PC-9 (cell line): Measurements from ENCODE around the gene VAMP5. TPM values are rescaled to one million over a fixed set of nuclear protein-coding genes. Genes with fewer than 3 reads are reported as not detected.

Source experiments
- BruUV-seq: library from RNA; stranded (reverse); fragments of 400-500 nt; replicated peaks from 2 replicates; lab custom pipeline; 2021; lab: Mats Ljungman, UMichigan
- CTCF ChIA-PET: fragments of 300-600 bp; sonication (Branson Sonifier 250); formaldehyde crosslinking; loops from one replicate; lab custom pipeline; 2022; ENCODE audit warnings: antibody characterized with exemption; lab: Charles Lee
- POLR2A ChIA-PET: fragments of 300-600 bp; sonication (Branson Sonifier 250); formaldehyde crosslinking; loops from one replicate; lab custom pipeline; 2022; ENCODE audit warnings: antibody characterized with exemption; ENCODE audit not compliant: unreplicated experiment; lab: Charles Lee
- DNase-seq, 2 experiments: peaks; one replicate each; pipeline versions ENCODE4 v3.0.0 to v3.0.0-alpha.2; 2015 to 2022; ENCODE audit warnings: mixed read lengths in 1 of 2
- H2AFZ ChIP-seq: fragments of 200-600 bp; sonication (generic); 2 replicates; pipeline ENCODE4 v1.8.1; 2017; ENCODE audit warnings: antibody characterized with exemption
- H3F3A ChIP-seq: fragments of 200-600 bp; sonication (generic); 2 replicates; pipeline ENCODE4 v1.8.1; 2017; ENCODE audit warnings: antibody characterized with exemption, mild to moderate bottlenecking, low read depth; ENCODE audit not compliant: insufficient read depth
- H3K27ac ChIP-seq: fragments of 200-600 bp; sonication (generic); 2 replicates; pipeline ENCODE4 v1.6.1; 2016; ENCODE audit warnings: mixed run types
- H3K27me3 ChIP-seq: fragments of 200-600 bp; sonication (generic); 2 replicates; pipeline ENCODE4 v1.6.1; 2016; ENCODE audit warnings: low read depth, mixed run types; ENCODE audit not compliant: insufficient read depth
- H3K36me3 ChIP-seq: fragments of 200-600 bp; sonication (generic); 2 replicates; pipeline ENCODE4 v1.6.1; 2016; ENCODE audit warnings: low read depth, mixed run types
- H3K4me1 ChIP-seq: fragments of 200-600 bp; sonication (generic); replicated peaks from 2 replicates; pipeline ENCODE4 v1.6.1; 2016; ENCODE audit warnings: mixed run types; ENCODE audit not compliant: insufficient read depth
- H3K4me2 ChIP-seq: fragments of 200-600 bp; sonication (generic); 2 replicates; pipeline ENCODE4 v1.6.1; 2017; ENCODE audit warnings: mixed run types
- H3K4me3 ChIP-seq: fragments of 200-600 bp; sonication (generic); 2 replicates; pipeline ENCODE4 v1.6.1; 2016; ENCODE audit warnings: mixed run types
- H3K79me2 ChIP-seq: fragments of 200-600 bp; sonication (generic); 2 replicates; pipeline ENCODE4 v1.6.1; 2017; ENCODE audit warnings: low read depth, mixed run types
- H3K9me2 ChIP-seq: fragments of 200-600 bp; sonication (generic); 2 replicates; pipeline ENCODE4 v1.8.1; 2017; ENCODE audit warnings: mild to moderate bottlenecking; ENCODE audit not compliant: insufficient read depth
- H3K9me3 ChIP-seq: fragments of 200-600 bp; sonication (generic); 2 replicates; pipeline ENCODE4 v1.8.1; 2016; ENCODE audit warnings: low read depth; ENCODE audit not compliant: insufficient read depth
- H4K20me1 ChIP-seq: fragments of 200-600 bp; sonication (generic); 2 replicates; pipeline ENCODE4 v1.8.1; 2017; ENCODE audit not compliant: insufficient read depth
- EZH2 ChIP-seq: fragments of 200-600 bp; sonication (generic); IDR thresholded peaks from 2 replicates; pipeline ENCODE4 v1.8.0; 2017; ENCODE audit warnings: antibody characterized with exemption, low read depth
- intact Hi-C: fragments of 100-400 bp; cut with micrococcal nuclease; formaldehyde crosslinking; loops from one replicate; pipeline ENCODE4 v1.10.0; 2022; ENCODE audit not compliant: unreplicated experiment
- total RNA-seq: library from RNA; stranded (reverse); gene quantifications from 2 replicates; pipeline ENCODE4 v1.2.3, GENCODE V29; 2021
- TF ChIP-seq, protein P1 (sequence below): fragments of 200-600 bp; sonication (generic); conservative IDR thresholded peaks from 2 replicates; pipeline ENCODE4 v1.6.1; 2017; ENCODE audit warnings: mixed run types, antibody characterized with exemption, mild to moderate bottlenecking, moderate library complexity

Gene VAMP5
- total RNA-seq, 1 experiment from 2014 or later, result 7.2 TPM

DNA sequence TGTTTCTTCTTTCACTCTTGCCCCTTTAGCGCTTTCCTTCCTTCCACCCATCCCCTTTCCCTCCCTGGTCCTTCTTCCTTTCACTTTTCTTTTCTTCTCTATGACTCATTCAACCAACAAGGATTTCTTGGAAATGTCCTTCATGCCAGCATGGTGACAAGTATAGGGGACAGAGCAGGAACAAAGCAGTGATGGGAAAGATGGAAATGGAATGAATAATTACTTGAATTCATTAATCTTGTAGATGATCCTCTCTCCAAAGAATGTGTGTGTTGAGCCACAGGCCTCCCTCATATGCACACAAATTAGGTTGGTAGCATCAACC lies 1.5 kb downstream of the VAMP5 start:
- H3K27ac ChIP-seq, result peak overlapping the region; percentile 60
- peak overlapping the region; percentile 45; the same call in 1 of the 2 replicates for H3K4me2 ChIP-seq
- H4K20me1 ChIP-seq, result no peaks in the 10 kb centered on the region
- no peaks in the 10 kb centered on the region for H3K9me3 ChIP-seq
- DNase-seq, result no peak
- H3F3A ChIP-seq, result peaks cover 23% of the 10 kb centered on the region
- TF ChIP-seq, protein P1, sequence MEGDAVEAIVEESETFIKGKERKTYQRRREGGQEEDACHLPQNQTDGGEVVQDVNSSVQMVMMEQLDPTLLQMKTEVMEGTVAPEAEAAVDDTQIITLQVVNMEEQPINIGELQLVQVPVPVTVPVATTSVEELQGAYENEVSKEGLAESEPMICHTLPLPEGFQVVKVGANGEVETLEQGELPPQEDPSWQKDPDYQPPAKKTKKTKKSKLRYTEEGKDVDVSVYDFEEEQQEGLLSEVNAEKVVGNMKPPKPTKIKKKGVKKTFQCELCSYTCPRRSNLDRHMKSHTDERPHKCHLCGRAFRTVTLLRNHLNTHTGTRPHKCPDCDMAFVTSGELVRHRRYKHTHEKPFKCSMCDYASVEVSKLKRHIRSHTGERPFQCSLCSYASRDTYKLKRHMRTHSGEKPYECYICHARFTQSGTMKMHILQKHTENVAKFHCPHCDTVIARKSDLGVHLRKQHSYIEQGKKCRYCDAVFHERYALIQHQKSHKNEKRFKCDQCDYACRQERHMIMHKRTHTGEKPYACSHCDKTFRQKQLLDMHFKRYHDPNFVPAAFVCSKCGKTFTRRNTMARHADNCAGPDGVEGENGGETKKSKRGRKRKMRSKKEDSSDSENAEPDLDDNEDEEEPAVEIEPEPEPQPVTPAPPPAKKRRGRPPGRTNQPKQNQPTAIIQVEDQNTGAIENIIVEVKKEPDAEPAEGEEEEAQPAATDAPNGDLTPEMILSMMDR, result no peak
- no peak for TF ChIP-seq EZH2
- CTCF ChIA-PET, result no interaction called here
- no peaks in the 10 kb centered on the region for H3K27me3 ChIP-seq
- POLR2A ChIA-PET, result interaction anchor here (0.6 kb wide), 2 partner anchors 29 to 236 kb away, joined by 3 to 4 read pairs; no protein-coding TSS in a partner anchor
- no TSS peak for BruUV-seq
- H3K36me3 ChIP-seq, result 0 out of 2 replicates have a peak, but pooled peaks cover 7% of the 10 kb centered on the region
- H3K4me1 ChIP-seq, result peaks cover 25% of the 10 kb centered on the region
- no peak overlapping the region for H3K4me3 ChIP-seq
- no peaks in the 10 kb centered on the region for H3K79me2 ChIP-seq
- intact Hi-C loops, result no loop called here
- H3K9me2 ChIP-seq, result no peaks in the 10 kb centered on the region
- no peak overlapping the region for H2AFZ ChIP-seq

DNA sequence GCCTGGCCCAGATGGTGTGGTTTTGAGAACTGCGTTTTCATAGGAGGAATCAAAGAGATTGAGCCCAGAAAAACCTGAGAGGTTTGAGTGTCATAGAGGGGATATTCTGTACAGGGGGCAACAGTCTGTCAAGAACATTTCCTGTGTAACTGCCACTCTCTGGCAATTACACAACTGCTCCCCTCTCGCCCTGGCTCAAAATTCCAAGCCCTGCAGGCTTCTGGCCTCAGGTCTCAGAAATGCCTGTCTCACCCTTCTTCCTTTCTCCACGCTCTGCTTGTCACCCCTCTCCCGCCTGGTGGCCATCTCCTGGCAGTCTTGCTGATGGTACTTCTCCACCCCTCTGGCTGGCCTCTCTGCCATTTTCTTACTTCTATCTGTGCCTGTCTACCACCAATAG lies 4.0 kb downstream of the VAMP5 start:
- Histone ChIP-seq H4K20me1 (no peaks in the 10 kb centered on the region), H3K36me3 (0 out of 2 replicates have a peak, but pooled peaks cover 3% of the 10 kb centered on the region), H3K27ac (no peak overlapping the region), H3K4me1 (peaks cover 30% of the 10 kb centered on the region), H3K4me3 (no peak overlapping the region), H2AFZ (no peak overlapping the region), H3F3A (peaks cover 23% of the 10 kb centered on the region), H3K4me2 (no peak overlapping the region), H3K9me3 (no peaks in the 10 kb centered on the region), H3K27me3 (no peaks in the 10 kb centered on the region), H3K79me2 (no peaks in the 10 kb centered on the region), H3K9me2 (no peaks in the 10 kb centered on the region)
- ChIA-PET CTCF (no interaction called here), POLR2A (interaction anchor here (0.7 kb wide), 1 partner anchor 10 kb away, joined by 4 read pairs; no protein-coding TSS in a partner anchor)
- intact Hi-C loops, result no loop called here
- DNase-seq, result no peak
- no TSS peak for BruUV-seq
- TF ChIP-seq, protein P1, result no peak
- no peak for TF ChIP-seq EZH2

DNA sequence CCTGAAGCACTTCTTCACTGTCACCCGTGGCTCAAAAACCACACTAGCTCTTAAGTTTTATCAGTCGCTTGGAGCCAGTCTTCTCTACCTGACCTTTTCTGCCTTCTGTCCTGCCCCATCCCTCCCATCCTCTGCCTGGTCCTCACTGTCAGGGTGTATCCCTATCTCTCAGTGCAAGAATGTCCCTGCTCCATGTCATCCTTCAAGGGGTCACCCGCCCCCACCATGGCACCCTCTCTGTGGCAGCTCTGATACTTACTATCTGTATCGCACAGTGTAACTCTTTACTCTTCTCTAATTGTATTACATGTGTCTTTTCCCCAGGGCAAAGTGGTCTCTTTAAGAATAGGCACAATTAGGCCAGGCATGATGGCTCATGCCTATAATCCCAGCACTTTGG lies 4.4 kb downstream of the VAMP5 start:
- intact Hi-C loops, result no loop called here

More for the DNA sequence above, 4.4 kb downstream of the VAMP5 start:
- ChIA-PET POLR2A (interaction anchor here (0.7 kb wide), 1 partner anchor 11 kb away, joined by 4 read pairs; no protein-coding TSS in a partner anchor), CTCF (no interaction called here)
- no peaks in the 10 kb centered on the region for H3K36me3 ChIP-seq
- peaks cover 30% of the 10 kb centered on the region for H3K4me1 ChIP-seq
- no peak overlapping the region for H3K4me2 ChIP-seq
- no peaks in the 10 kb centered on the region for H3K9me2 ChIP-seq
- H3K27ac ChIP-seq, result no peak overlapping the region
- H2AFZ ChIP-seq, result no peak overlapping the region
- H4K20me1 ChIP-seq, result no peaks in the 10 kb centered on the region
- BruUV-seq, result no TSS peak
- H3K79me2 ChIP-seq, result no peaks in the 10 kb centered on the region
- no peak for TF ChIP-seq EZH2
- TF ChIP-seq, protein P1, result no peak
- H3F3A ChIP-seq, result peaks cover 21% of the 10 kb centered on the region
- no peaks in the 10 kb centered on the region for H3K27me3 ChIP-seq
- H3K4me3 ChIP-seq, result no peak overlapping the region
- no peaks in the 10 kb centered on the region for H3K9me3 ChIP-seq
- no peak for DNase-seq
